ENCODE data around the gene RAPGEF5. TPM values are rescaled to one million over a fixed set of nuclear protein-coding genes. Genes with fewer than 3 reads are reported as not detected.

RAPGEF5 gene
- total and polyA plus RNA-seq, 4 donors: 7.1 to 54.8 (median 13.0) TPM

DNA sequence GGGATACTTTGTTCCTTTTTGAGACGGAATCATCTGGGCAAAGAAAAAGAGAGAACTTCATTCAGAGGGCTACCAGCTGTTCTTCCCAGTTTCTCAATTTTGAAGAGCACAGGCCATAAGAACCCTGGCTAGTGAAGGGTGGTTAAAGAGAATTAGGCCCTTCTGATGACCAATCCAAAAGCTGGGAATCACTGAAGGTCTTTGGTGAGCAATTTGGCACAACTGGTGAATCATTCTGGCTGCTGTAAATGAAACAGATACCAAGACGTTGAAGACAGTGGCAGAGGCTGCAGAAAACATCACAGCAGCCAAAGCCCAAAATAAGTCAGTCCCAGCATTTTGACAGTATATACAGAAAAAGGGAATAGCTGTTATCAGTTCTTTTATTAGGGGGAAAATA is 5.1 kb downstream of the RAPGEF5 start:
- Histone ChIP-seq H3K9ac (ENCODE audit: low read depth in 1 of 2, low read length in 2 of 2) (no peak overlapping the region), H3K4me1 (ENCODE audit: control insufficient read depth in 4 of 4, insufficient read depth in 4 of 4, low read length in 3 of 4) (peaks cover 0 to 32% (median 7%) of the 10 kb centered on the region in 4 donors), H3K36me3 (ENCODE audit: control insufficient read depth in 4 of 4, insufficient read depth in 3 of 4, low read depth in 1 of 4, low read length in 3 of 4) (no peaks in the 10 kb centered on the region), H3K27me3 (ENCODE audit: control insufficient read depth in 4 of 4, insufficient read depth in 4 of 4, low read length in 3 of 4) (no peaks in the 10 kb centered on the region), H3K27ac (ENCODE audit: low read depth in 1 of 2, low read length in 2 of 2) (peak overlapping the region; percentile 70 to 80), H3K9me3 (ENCODE audit: control insufficient read depth in 4 of 4, low read length in 3 of 4) (no peaks in the 10 kb centered on the region), H3K4me3 (ENCODE audit: low read depth in 1 of 3, low read length in 3 of 3) (no peak overlapping the region)
- DNase-seq (ENCODE audit: low spot score): no peak
- WGBS: 61% methylated on average over 2 of the region's 2 CpGs
- TF ChIP-seq FOXA1 (IDR thresholded peaks at IDR 0.05): no peak
- TF ChIP-seq HNF4A (conservative IDR thresholded peaks at IDR 0.05): no peak
- TF ChIP-seq SP1 (IDR thresholded peaks at IDR 0.05): no peak
- TF ChIP-seq RAD21 (IDR thresholded peaks at IDR 0.05): no peak
- TF ChIP-seq REST (IDR thresholded peaks at IDR 0.05): no peak
- no peak for TF ChIP-seq EGR1 (IDR thresholded peaks at IDR 0.05; ENCODE audit: low read depth in 2 of 2)
- TF ChIP-seq JUND (IDR thresholded peaks at IDR 0.05): no peak
- TF ChIP-seq, protein P1, sequence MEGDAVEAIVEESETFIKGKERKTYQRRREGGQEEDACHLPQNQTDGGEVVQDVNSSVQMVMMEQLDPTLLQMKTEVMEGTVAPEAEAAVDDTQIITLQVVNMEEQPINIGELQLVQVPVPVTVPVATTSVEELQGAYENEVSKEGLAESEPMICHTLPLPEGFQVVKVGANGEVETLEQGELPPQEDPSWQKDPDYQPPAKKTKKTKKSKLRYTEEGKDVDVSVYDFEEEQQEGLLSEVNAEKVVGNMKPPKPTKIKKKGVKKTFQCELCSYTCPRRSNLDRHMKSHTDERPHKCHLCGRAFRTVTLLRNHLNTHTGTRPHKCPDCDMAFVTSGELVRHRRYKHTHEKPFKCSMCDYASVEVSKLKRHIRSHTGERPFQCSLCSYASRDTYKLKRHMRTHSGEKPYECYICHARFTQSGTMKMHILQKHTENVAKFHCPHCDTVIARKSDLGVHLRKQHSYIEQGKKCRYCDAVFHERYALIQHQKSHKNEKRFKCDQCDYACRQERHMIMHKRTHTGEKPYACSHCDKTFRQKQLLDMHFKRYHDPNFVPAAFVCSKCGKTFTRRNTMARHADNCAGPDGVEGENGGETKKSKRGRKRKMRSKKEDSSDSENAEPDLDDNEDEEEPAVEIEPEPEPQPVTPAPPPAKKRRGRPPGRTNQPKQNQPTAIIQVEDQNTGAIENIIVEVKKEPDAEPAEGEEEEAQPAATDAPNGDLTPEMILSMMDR (IDR thresholded peaks at IDR 0.05; ENCODE audit: low read depth, low read length, missing input control): no peak
- TF ChIP-seq NR2F2 (IDR thresholded peaks at IDR 0.05): no peak
- no peak for TF ChIP-seq GABPA (IDR thresholded peaks at IDR 0.05 in 1 of 2, conservative IDR thresholded peaks at IDR 0.05 in 1 of 2)
- TF ChIP-seq TAF1 (conservative IDR thresholded peaks at IDR 0.05): no peak

GRCh38 chr7:22351329-22351692 is 5.6 kb downstream of the RAPGEF5 start:
- Histone ChIP-seq H3K27ac (ENCODE audit: low read depth in 1 of 2, low read length in 2 of 2) (peak overlapping the region; percentile 70 to 80), H3K9ac (ENCODE audit: low read depth in 1 of 2, low read length in 2 of 2) (peak overlapping the region in 1 of 2 donors; percentile 31), H3K27me3 (ENCODE audit: control insufficient read depth in 4 of 4, insufficient read depth in 4 of 4, low read length in 3 of 4) (no peaks in the 10 kb centered on the region), H3K4me3 (ENCODE audit: low read depth in 1 of 3, low read length in 3 of 3) (no peak overlapping the region), H3K36me3 (ENCODE audit: control insufficient read depth in 4 of 4, insufficient read depth in 3 of 4, low read depth in 1 of 4, low read length in 3 of 4) (no peaks in the 10 kb centered on the region), H3K4me1 (ENCODE audit: control insufficient read depth in 4 of 4, insufficient read depth in 4 of 4, low read length in 3 of 4) (peaks cover 0 to 32% (median 6%) of the 10 kb centered on the region in 4 donors), H3K9me3 (ENCODE audit: control insufficient read depth in 4 of 4, low read length in 3 of 4) (no peaks in the 10 kb centered on the region)
- 25% methylated on average over 2 of the region's 2 CpGs for WGBS
- DNase-seq (ENCODE audit: low spot score): no peak
- TF ChIP-seq HNF4A (conservative IDR thresholded peaks at IDR 0.05): peak in 1 of 2 donors; percentile 59
- no peak for TF ChIP-seq NR2F2 (IDR thresholded peaks at IDR 0.05)

DNA sequence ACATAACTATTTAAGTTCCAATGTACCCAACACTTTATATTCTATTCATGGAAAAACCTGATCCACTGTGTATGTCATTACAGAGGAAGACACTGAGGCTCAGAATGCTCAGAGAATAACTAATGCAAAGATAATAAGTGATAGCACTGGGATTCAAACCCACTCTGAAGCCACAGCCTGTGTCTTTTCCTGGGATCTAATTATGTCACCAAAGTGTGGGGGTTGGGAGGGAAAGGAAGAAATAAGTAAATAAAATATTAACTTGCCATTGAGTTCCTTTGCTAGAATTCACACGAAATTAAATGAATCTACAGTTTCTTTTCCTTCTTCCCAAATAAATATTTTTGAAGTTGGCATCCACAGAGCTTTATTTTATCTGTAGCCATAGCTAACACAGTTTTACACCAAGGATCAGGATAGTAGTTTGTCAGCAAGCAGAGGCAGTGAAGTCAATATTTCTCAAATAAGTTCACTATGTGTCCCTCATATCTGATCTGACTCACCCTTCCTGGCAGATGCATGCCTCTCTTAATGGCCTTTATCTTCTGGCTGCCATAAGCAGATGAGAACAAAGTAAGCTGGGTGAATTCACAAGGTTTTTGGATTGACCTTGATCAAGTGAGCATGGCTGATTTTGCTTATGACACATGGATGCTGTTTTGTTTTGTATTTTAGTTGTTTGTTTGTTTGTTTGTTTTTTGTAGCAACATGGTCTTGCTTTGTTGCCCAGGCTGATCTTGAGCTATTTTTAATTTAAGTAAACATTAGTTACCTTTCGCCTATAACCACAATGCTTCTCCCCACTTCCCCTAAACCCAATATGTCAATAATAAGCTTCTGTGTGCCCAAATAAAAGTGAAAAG is 6.3 kb downstream of the RAPGEF5 start:
- no peaks in the 10 kb centered on the region for H3K27me3 ChIP-seq (ENCODE audit: control insufficient read depth in 4 of 4, insufficient read depth in 4 of 4, low read length in 3 of 4)
- H3K36me3 ChIP-seq (ENCODE audit: control insufficient read depth in 4 of 4, insufficient read depth in 3 of 4, low read depth in 1 of 4, low read length in 3 of 4): no peaks in the 10 kb centered on the region
- 28% methylated on average over 2 of the region's 2 CpGs for WGBS
- no peak for DNase-seq (ENCODE audit: low spot score)
- peaks cover 0 to 31% (median 5%) of the 10 kb centered on the region in 4 donors for H3K4me1 ChIP-seq (ENCODE audit: control insufficient read depth in 4 of 4, insufficient read depth in 4 of 4, low read length in 3 of 4)
- H3K4me3 ChIP-seq (ENCODE audit: low read depth in 1 of 3, low read length in 3 of 3): no peak overlapping the region
- peak overlapping the region in 1 of 2 donors; percentile 42 for H3K9ac ChIP-seq (ENCODE audit: low read depth in 1 of 2, low read length in 2 of 2)
- peak; percentile 92 for TF ChIP-seq YY1 (IDR thresholded peaks at IDR 0.05)
- TF ChIP-seq EGR1 (IDR thresholded peaks at IDR 0.05; ENCODE audit: low read depth in 2 of 2): no peak
- TF ChIP-seq FOXA2 (IDR thresholded peaks at IDR 0.05): peak; percentile 35
- TF ChIP-seq, protein P1 (IDR thresholded peaks at IDR 0.05; ENCODE audit: low read depth, low read length, missing input control): no peak
- TF ChIP-seq, protein P2, sequence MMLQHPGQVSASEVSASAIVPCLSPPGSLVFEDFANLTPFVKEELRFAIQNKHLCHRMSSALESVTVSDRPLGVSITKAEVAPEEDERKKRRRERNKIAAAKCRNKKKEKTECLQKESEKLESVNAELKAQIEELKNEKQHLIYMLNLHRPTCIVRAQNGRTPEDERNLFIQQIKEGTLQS (IDR thresholded peaks at IDR 0.05): peak; percentile 53
- no peak for TF ChIP-seq HNF4G (IDR thresholded peaks at IDR 0.05)
- peak; percentile 47 for TF ChIP-seq SP1 (IDR thresholded peaks at IDR 0.05)
- TF ChIP-seq, protein P3, sequence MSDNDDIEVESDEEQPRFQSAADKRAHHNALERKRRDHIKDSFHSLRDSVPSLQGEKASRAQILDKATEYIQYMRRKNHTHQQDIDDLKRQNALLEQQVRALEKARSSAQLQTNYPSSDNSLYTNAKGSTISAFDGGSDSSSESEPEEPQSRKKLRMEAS (IDR thresholded peaks at IDR 0.05): no peak
- TF ChIP-seq RXRA (IDR thresholded peaks at IDR 0.05): peak; percentile 14 to 35
- peak; percentile 17 to 44 for TF ChIP-seq HNF4A (conservative IDR thresholded peaks at IDR 0.05)
- TF ChIP-seq JUND (IDR thresholded peaks at IDR 0.05): peak; percentile 85 to 94
- no peaks in the 10 kb centered on the region for H3K9me3 ChIP-seq (ENCODE audit: control insufficient read depth in 4 of 4, low read length in 3 of 4)
- peak overlapping the region; percentile 70 to 80 for H3K27ac ChIP-seq (ENCODE audit: low read depth in 1 of 2, low read length in 2 of 2)
